GM12864 (cell line): ENCODE data around the gene RNF214.
"Not testable (repeated sequence)": the region's sequence is repeated elsewhere in the genome, so short reads cannot be mapped to it uniquely, and the experiment has no call there.

Experiments used
- DNase-seq: peaks from one replicate; pipeline ENCODE4 v3.0.0-alpha.2; 2011; ENCODE audit warnings: low read depth
- H3K4me3 ChIP-seq: 2 replicates; pipeline ENCODE4 v1.5.1; 2011; ENCODE audit warnings: mild to moderate bottlenecking, low read depth, low read length, control low read depth
- TF ChIP-seq, protein P1 (sequence below): IDR thresholded peaks from 2 replicates; pipeline ENCODE4 v1.5.1; 2011; ENCODE audit warnings: low read depth, mild to moderate bottlenecking, moderate library complexity, low read length, control low read depth, inconsistent platforms; ENCODE audit errors: missing control alignments

The RNF214 gene

DNA sequence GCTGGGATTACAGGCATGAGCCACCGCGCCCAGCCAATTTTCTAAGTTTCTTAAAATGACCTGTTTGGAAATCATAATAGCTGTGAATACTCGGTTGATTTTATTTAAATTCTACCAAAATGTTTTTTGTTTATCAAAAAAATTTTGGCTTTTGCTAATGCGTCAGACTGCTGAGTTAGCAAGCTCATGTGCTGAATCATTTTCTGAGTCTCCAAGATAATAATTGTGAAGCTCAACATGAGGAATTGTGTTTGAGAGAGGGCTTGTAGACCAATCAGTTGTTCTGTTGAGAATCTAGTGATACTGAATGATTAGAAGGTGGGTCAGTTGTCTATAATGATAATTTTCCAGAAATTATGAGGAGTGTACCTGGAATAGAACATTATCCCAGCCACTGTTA lies 15.9 kb downstream of the RNF214 start:
- no peak overlapping the region for H3K4me3 ChIP-seq
- DNase-seq, result no peak
- TF ChIP-seq, protein P1, sequence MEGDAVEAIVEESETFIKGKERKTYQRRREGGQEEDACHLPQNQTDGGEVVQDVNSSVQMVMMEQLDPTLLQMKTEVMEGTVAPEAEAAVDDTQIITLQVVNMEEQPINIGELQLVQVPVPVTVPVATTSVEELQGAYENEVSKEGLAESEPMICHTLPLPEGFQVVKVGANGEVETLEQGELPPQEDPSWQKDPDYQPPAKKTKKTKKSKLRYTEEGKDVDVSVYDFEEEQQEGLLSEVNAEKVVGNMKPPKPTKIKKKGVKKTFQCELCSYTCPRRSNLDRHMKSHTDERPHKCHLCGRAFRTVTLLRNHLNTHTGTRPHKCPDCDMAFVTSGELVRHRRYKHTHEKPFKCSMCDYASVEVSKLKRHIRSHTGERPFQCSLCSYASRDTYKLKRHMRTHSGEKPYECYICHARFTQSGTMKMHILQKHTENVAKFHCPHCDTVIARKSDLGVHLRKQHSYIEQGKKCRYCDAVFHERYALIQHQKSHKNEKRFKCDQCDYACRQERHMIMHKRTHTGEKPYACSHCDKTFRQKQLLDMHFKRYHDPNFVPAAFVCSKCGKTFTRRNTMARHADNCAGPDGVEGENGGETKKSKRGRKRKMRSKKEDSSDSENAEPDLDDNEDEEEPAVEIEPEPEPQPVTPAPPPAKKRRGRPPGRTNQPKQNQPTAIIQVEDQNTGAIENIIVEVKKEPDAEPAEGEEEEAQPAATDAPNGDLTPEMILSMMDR, result no peak

GRCh38 chr11:117249571-117249970 lies 17.1 kb downstream of the RNF214 start:
- DNase-seq, result no peak
- TF ChIP-seq, protein P1, result no peak
- H3K4me3 ChIP-seq, result no peak overlapping the region

GRCh38 chr11:117251506-117251905 lies 19.0 kb downstream of the RNF214 start:
- TF ChIP-seq, protein P1, result no peak
- no peak overlapping the region for H3K4me3 ChIP-seq

GRCh38 chr11:117255966-117256365 lies 23.5 kb downstream of the RNF214 start:
- no peak for DNase-seq
- no peak overlapping the region for H3K4me3 ChIP-seq
- TF ChIP-seq, protein P1, result no peak

More at GRCh38 chr11:117251506-117251905, 19.0 kb downstream of the RNF214 start:
- no peak for DNase-seq

DNA sequence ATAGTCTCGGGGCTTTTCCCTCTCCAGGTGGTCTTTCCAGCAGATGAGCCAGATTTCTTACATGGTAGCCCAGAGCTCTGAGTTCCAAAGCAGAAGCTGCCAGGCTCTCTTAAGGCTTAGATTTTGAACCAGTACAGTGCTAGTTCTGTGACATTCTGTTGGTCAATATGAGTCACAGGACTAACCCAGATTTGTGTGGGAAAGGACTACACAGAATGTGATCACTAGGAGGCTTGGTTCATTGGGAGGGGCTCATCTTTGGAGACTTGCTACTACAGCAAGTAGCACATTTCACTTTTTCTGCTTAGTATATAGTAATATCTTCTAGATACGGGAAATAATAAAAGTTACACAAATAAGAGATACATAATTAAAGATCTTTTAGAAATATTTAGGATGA lies 24.1 kb downstream of the RNF214 start:
- DNase-seq, result no peak
- H3K4me3 ChIP-seq, result no peak overlapping the region
- TF ChIP-seq, protein P1, result no peak

DNA sequence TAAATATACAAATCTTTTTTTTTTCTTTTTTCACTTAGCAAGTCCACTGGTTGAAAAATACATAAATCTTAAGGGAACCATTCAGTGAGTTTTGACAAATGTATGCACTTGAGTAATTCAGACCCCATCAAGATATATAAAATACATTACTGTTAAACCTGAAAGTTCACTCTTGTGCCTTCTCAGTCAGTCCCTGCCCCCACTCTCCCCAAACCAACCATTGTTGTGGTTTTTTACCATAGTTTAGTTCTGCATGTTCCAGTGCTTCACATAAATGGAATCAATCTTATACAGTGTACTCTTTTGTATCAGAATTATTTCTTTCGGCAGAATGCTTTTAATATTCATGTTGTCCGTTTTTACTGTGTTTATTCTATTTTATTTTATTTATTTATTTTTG lies 26.1 kb downstream of the RNF214 start:
- no peak overlapping the region for H3K4me3 ChIP-seq
- TF ChIP-seq, protein P1, result no peak
- no peak for DNase-seq

DNA sequence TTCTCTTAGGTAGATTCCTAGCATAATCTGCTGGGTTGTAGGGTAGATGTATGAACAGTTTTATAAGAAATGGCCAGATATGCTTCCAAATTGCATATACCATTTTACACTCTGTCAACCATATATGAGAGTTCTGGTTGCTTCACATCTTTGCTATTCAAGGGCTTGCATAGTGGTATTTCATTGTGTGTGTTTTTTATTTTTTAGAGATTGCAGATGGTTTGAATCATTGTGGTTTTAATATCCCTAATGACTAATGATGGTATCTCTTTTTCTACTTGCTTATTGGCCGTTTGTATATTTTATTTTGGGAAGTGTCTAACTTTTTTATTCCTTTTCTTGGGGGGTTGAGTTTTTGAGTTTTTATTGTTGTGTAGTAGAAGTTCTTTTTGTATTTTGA lies 26.9 kb downstream of the RNF214 start:
- H3K4me3 ChIP-seq, result no peak overlapping the region
- DNase-seq, result no peak
- TF ChIP-seq, protein P1, result no peak

GRCh38 chr11:117264624-117265323 lies 32.3 kb downstream of the RNF214 start:
- not testable (repeated sequence) for H3K4me3 ChIP-seq

More at GRCh38 chr11:117264624-117265323, 32.3 kb downstream of the RNF214 start:
- not testable (repeated sequence) for DNase-seq
